Stimulated activated naive CD8-positive, alpha-beta T cell treated with anti-CD3 and anti-CD28 coated beads, Interleukin-15, amount 100 ng/mL, for 72 hours (primary cell): Measurements from ENCODE around the gene YY1.

Experiments
- ATAC-seq: fragments of 150-1000 bp; cut with Tn5 transposase; 2 replicates; pipeline ENCODE4 v1.10.0; 2021; ENCODE audit warnings: mild to moderate bottlenecking, moderate library complexity
- DNase-seq, 2 donors: peaks; one replicate each; pipeline ENCODE4 v3.0.0; 2021 to 2022
- H3K27ac Mint-ChIP-seq, 2 donors: one replicate each; pipeline ENCODE4 v1.8.0; 2022; ENCODE audit warnings: mild to moderate bottlenecking in 2 of 2, mixed read lengths in 2 of 2, moderate library complexity in 2 of 2
- H3K27me3 Mint-ChIP-seq: one replicate; pipeline ENCODE4 v1.8.0; 2022; ENCODE audit warnings: mixed read lengths
- H3K4me1 Mint-ChIP-seq: one replicate; pipeline ENCODE4 v1.8.0; 2022; ENCODE audit warnings: mild to moderate bottlenecking, mixed read lengths
- H3K4me3 Mint-ChIP-seq, 2 donors: one replicate each; pipeline ENCODE4 v1.8.0; 2022; ENCODE audit warnings: mild to moderate bottlenecking in 2 of 2, mixed read lengths in 2 of 2, moderate library complexity in 1 of 2
- H3K9me3 Mint-ChIP-seq, 2 donors: one replicate each; pipeline ENCODE4 v1.8.0; 2022; ENCODE audit warnings: mixed read lengths in 2 of 2

The YY1 gene

DNA sequence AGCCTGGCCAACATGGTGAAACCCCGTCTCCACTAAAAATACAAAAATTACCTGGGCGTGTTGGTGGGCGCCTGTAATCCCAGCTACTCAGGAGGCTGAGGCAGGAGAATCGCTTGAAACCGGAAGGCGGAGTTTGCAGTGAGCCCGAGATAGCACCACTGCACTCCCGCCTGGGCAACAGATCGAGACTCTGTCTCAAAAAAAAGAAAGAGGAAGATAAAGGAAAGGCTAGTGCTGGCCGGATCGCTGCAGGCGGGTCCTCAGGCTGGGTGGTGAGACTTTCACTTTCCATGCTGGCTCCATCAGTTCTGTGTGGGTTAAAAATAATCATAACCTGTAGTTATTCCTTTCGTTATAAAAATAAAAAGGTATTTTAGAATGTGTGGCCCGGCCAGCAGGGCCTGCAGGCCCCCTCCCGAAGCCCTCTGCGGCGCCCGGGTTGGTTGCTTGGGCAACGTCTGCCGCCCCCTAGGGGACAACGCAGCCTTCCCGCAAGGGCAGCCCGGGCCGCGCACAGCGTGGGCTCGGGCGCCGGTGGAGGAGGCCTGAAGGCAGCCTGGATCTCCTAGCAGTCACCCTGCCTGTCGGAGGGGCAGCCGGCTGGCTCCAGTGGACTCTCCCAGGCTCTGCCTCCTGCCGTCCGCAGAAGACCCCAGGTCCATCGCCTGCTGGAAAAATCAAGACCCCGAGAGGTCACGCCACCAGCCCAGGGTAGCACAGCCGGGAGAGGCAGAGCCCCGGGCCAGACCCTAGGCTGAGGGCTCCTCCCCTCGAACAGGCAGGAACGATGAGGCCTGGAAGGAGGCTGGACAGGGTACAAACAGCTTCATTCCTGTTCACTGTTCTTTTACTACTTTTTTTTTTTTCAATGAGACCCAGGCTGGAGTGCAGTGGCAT, 79.2 kb downstream of the YY1 start:
- peaks cover 7% of the 10 kb centered on the region for H3K27me3 Mint-ChIP-seq
- H3K4me3 Mint-ChIP-seq: peak overlapping the region; percentile 64 to 79
- no peaks in the 10 kb centered on the region for H3K9me3 Mint-ChIP-seq
- DNase-seq (peak; percentile 74 to 77), ATAC-seq (peak; percentile 96)
- peak overlapping the region in 1 of 2 donors; percentile 42 for H3K27ac Mint-ChIP-seq
- peaks cover 10% of the 10 kb centered on the region for H3K4me1 Mint-ChIP-seq

DNA sequence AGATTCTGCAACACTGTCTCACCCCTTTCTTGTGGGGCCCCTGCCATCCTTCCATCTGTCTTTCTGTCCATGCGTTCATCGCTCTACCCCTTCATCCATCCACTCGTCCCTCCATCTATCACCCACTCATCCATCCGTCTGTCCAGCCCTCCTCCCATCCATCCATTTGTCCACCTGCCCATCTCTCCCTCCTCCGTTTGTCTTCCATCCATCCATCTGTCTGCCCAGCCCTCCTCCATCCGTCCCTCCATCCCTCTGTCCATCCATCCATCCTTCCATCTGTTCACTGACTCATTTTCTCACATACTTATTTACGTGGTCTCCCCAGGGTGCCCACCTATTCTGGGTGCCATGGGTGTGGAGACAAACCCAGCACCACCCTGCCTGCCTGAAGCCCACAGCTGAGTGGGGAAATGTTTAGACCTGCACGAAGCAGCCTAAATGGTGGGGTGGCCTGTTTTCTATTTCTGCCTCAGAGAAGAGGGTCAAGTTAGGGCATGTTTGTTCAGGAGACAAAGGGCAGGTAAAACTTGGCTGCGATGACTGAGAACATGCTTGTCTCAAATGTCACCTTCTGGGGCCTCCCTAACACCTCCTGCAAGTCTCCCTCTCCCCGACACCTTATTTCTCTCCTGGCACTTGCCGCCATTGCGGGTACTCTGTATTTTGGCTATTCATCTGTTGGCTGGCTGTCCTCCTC, 81.4 kb downstream of the YY1 start:
- H3K9me3 Mint-ChIP-seq: no peaks in the 10 kb centered on the region
- no peak overlapping the region for H3K27ac Mint-ChIP-seq
- peaks cover 10% of the 10 kb centered on the region for H3K4me1 Mint-ChIP-seq
- no peak for DNase-seq
- ATAC-seq: no peak
- no peaks in the 10 kb centered on the region for H3K27me3 Mint-ChIP-seq
- no peak overlapping the region for H3K4me3 Mint-ChIP-seq

DNA sequence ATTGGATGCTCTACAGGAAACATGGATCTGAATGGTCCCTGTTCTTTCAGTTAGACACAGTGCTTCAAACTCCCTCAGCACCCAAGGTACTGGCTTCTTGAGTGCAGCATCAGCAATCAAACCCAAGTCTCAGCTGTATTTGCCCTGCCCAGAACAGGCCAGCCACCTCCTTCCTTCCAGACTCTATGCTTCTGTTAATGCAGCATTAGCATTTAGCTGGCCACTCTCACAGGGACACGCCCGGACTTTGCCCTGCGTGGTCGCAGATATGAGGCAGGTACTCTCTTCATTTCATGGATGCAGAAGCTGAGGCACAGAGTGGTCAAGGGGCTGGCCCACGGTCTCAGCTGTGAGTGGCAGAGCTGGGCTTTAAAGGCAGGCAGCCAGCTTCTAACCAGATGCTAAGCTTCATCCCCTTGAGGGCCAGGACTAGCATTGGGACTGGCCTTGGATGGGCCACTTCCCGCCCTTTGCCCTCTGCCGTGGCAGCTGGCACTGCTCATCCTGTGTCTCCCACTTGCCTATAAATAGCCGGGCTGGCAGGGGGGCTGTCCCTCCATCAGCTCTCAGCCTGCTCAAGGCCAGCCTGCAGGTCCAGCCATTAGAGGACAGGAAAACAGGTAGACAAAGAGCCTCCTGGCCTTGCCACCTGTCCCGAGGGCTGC, 82.7 kb downstream of the YY1 start:
- H3K4me3 Mint-ChIP-seq: no peak overlapping the region
- no peaks in the 10 kb centered on the region for H3K9me3 Mint-ChIP-seq
- peaks cover 10% of the 10 kb centered on the region for H3K4me1 Mint-ChIP-seq
- H3K27ac Mint-ChIP-seq: peak overlapping the region in 1 of 2 donors; percentile 27
- DNase-seq: no peak
- H3K27me3 Mint-ChIP-seq: no peaks in the 10 kb centered on the region
- ATAC-seq: no peak

DNA sequence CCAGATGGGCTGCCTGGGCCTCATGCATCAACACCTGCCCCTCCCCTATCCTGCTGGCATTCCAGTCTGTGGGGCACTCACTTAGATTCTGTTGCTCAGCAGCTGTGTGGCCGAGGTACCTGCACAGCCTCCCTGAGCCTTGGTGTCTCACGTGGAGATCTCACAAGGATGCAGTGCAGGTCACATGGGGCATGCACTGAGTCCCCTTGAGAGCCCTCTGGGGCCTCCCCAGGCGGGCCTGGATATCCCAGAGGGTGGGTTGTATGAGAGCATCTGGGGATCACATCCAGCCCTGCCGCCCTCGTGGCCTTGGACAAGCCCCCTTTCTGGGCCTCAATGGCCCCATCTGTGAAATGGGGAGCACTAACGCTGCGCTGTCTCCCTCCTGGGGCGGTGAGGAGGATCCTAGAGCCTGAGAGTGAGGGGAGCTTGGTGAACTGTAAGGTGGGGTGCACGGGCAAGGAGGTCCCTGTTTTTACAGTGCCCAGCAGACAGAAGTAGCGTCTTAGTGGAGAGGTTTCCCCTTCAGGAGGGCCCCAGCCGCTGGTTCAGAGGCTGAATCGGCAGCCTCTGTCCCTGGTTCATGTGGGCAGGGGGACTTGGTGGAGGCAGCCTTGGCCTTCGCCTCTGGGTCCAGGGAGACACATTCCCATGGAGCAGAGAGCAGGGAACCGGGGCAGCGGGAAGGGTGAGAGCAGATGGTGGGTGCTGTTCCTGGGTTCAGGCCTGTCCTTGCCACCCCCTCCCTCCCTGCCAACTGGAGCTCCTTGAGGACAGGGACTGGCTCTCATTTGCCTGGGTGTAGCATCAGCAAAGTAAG, 83.4 kb downstream of the YY1 start:
- no peaks in the 10 kb centered on the region for H3K27me3 Mint-ChIP-seq
- DNase-seq (no peak), ATAC-seq (no peak)
- no peaks in the 10 kb centered on the region for H3K9me3 Mint-ChIP-seq
- H3K27ac Mint-ChIP-seq: peak overlapping the region in 1 of 2 donors; percentile 36
- H3K4me1 Mint-ChIP-seq: peaks cover 10% of the 10 kb centered on the region
- H3K4me3 Mint-ChIP-seq: no peak overlapping the region

DNA sequence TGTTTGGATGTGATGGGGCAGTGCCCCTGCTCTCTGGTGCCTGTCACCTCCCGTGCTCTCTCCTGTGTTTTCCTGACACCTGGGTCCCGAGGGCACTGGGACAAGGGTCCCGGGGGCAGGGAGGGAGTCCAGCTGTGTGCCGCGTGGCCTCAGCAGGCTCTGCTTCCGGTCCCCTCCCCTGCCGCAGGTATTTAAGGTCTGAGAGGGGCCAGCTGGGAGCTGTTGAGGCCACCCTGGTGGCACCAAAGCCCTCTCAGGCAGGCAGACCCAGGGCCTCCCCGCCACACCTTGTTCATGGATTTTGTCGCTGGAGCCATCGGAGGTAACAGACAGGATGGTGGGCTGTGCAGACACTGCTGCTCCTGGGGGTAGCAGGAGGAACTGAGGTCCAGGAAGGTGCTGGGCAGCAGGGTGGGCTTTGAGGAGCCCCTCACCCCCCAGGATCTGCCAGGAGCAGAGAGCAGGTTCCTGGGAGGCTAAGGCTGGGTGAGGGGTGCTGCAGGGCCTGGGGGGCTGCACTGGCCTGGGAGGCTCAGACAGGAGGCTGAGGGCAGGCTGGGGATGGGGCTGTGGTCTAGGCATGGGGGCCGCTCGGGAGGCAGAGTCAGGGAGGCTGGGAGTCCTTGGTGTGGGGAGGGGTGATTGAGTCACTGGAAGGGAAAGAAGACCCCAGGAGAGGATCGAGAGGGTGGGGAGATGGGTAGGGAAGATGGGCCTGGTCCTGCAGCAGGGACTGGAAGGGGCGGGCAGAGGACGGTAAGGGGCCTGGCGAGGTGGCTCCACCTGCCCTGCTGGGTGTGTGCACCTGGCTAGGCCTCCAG, 84.4 kb downstream of the YY1 start, which contains the start of gene SLC25A47:
SLC25A47 (plus strand) TSS at position 219 of the 821 bp plus-strand sequence; CDS start at position 295, 76 bp downstream.
- Mint-ChIP-seq H3K4me1 (peaks cover 3% of the 10 kb centered on the region), H3K27me3 (no peaks in the 10 kb centered on the region), H3K4me3 (no peak within 1 kb of the TSS), H3K27ac (peak within 1 kb of the TSS in 1 of 2 donors; percentile 36), H3K9me3 (no peaks in the 10 kb centered on the region)
- no peak for DNase-seq
- no peak for ATAC-seq

DNA sequence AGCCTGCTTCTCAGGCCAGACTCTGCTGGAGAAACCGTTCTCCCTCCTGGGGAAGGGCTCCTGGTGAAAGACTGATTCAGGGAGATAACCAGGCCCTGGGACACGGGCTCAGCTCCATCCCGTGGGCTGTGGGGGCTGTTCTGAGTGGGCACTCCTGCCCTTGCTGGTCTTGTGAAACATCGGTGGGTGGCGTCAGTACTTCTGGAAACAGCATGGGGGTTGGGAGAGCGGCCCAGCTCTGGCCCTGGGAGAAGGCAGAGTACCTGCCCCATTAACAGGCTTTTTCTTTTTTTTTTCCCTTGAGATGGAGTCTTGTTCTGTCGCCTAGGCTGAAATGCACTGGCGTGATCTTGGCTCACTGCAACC, 85.0 kb downstream of the YY1 start:
- Mint-ChIP-seq H3K27me3 (no peaks in the 10 kb centered on the region), H3K27ac (no peak overlapping the region), H3K4me3 (no peak overlapping the region), H3K4me1 (no peaks in the 10 kb centered on the region), H3K9me3 (no peaks in the 10 kb centered on the region)
- DNase-seq (no peak), ATAC-seq (no peak)

DNA sequence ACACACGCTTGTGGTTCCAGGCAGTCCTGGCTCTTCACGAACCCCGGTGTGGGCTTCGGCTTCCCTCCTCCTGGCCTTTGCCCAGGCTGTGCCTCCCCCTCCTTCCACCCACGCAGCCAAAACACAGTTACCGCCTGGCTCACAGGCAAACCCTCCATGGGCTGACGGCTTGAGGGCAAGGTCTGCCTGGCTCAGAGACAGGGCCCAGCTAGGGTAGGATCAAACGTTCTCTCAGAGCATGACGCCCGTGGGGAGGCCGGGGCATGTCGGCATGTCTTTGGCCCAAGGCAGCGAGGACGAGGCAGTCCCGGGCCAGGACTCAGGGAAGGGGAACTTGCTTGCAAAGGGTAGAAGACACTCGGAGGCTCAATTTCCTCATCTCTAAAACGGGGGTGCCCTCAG, 86.3 kb downstream of the YY1 start:
- Mint-ChIP-seq H3K27me3 (no peaks in the 10 kb centered on the region), H3K27ac (peak overlapping the region; percentile 23 to 25)

DNA sequence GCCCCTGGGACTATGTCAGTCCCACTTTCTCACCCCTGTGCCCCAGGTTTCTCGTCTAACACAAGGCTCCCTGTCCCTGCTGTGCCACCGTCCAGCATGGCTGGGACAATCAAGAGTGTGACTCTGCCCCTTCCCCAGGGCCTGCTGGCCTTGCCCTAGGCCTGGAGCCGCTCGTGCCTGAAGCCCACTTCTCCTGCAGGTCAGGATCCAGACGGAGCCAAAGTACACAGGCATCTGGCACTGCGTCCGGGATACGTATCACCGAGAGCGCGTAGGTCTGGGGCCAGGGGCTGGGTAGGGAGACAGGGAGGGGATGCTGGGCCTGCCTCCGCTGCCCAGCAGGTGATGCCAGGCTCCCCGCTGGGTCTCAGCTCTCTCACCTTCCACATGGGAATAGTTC, 87.0 kb downstream of the YY1 start:
- Mint-ChIP-seq H3K4me1 (no peaks in the 10 kb centered on the region), H3K27me3 (no peaks in the 10 kb centered on the region), H3K4me3 (no peak overlapping the region), H3K27ac (peak overlapping the region in 1 of 2 donors; percentile 77), H3K9me3 (no peaks in the 10 kb centered on the region)
- DNase-seq (no peak), ATAC-seq (no peak)

More for the DNA sequence above, 86.3 kb downstream of the YY1 start:
- H3K9me3 Mint-ChIP-seq: no peaks in the 10 kb centered on the region
- DNase-seq: no peak
- H3K4me3 Mint-ChIP-seq: no peak overlapping the region
- H3K4me1 Mint-ChIP-seq: no peaks in the 10 kb centered on the region
- ATAC-seq: no peak

DNA sequence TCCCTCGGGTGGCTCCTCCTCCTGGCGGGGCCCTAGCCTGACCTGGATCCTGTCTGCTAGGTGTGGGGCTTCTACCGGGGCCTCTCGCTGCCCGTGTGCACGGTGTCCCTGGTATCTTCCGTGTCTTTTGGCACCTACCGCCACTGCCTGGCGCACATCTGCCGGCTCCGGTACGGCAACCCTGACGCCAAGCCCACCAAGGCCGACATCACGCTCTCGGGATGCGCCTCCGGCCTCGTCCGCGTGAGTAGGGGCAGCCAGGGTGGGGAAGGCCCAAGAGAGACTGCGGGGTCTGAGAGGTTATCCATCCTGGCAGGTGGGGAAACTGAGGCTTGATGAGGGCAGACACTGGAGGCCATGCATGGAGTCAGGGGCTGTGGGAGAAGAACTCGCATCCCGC, 88.2 kb downstream of the YY1 start:
- DNase-seq: no peak
- Mint-ChIP-seq H3K4me3 (no peak overlapping the region), H3K9me3 (no peaks in the 10 kb centered on the region), H3K4me1 (no peaks in the 10 kb centered on the region), H3K27ac (peak overlapping the region in 1 of 2 donors; percentile 27), H3K27me3 (no peaks in the 10 kb centered on the region)
- ATAC-seq: no peak

DNA sequence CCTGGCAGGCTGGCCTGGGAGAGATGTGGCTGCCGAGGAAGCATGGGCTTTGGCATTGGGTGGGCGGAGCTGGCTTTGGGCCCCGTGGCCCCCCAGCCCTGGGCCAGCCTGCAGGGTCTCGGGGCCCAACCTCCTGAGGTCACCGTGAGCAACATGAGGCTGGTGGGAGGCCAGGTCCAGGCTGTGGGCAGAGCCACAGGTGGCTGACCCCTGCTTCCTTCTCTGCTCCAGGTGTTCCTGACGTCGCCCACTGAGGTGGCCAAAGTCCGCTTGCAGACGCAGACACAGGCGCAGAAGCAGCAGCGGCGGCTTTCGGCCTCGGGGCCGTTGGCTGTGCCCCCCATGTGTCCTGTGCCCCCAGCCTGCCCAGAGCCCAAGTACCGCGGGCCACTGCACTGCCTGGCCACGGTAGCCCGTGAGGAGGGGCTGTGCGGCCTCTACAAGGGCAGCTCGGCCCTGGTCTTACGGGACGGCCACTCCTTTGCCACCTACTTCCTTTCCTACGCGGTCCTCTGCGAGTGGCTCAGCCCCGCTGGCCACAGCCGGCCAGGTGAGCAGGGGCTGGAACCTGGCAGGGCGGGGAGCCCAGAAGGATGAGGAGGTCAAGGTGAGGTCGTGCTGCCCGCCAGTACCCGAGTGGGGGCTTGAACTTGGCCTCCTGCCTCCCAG, 89.7 kb downstream of the YY1 start:
- H3K4me3 Mint-ChIP-seq: no peak overlapping the region
- H3K27ac Mint-ChIP-seq: peak overlapping the region; percentile 52 to 90
- H3K4me1 Mint-ChIP-seq: peaks cover 4% of the 10 kb centered on the region
- ATAC-seq (no peak), DNase-seq (no peak)
- no peaks in the 10 kb centered on the region for H3K27me3 Mint-ChIP-seq
- no peaks in the 10 kb centered on the region for H3K9me3 Mint-ChIP-seq

DNA sequence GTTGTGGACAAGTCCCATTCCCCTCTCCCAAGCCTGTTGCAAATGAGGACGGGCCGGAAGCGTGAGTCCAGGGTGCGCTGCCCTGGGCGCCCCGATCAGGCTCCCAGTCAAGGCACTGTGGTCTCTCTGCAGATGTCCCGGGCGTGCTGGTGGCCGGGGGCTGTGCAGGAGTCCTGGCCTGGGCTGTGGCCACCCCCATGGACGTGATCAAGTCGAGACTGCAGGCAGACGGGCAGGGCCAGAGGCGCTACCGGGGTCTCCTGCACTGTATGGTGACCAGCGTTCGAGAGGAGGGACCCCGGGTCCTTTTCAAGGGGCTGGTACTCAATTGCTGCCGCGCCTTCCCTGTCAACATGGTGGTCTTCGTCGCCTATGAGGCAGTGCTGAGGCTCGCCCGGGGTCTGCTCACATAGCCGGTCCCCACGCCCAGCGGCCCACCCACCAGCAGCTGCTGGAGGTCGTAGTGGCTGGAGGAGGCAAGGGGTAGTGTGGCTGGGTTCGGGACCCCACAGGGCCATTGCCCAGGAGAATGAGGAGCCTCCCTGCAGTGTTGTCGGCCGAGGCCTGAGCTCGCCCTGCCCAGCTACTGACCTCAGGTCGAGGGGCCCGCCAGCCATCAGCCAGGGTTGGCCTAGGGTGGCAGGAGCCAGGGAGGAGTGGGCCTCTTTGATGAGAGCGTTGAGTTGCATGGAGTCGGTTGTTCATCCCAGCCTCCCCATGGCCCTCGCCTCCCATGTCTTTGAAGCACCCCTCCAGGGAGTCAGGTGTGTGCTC, 90.5 kb downstream of the YY1 start:
- ATAC-seq (peak; percentile 1), DNase-seq (peak in 1 of 2 donors; percentile 24)

DNA sequence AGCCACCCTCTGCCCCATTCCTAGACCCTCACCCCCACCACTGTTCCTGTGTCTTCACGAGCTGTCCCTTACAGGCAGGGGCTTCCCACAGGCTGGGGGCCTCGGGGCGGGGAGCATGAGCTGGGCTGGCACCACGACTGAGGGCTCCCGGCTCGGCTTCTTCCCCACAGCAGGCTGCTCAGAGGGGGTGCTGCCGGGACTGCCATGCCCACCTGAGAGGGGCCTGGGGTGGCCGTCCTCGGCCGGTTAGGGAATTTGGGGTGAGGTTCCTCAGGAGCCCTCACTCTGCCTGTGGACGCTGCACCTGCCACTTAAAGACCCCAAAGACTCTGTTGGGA, 91.0 kb downstream of the YY1 start:
- peak in 1 of 2 donors; percentile 26 for DNase-seq
- Mint-ChIP-seq H3K4me1 (peaks cover 6% of the 10 kb centered on the region), H3K27me3 (no peaks in the 10 kb centered on the region), H3K4me3 (no peak overlapping the region), H3K27ac (peak overlapping the region in 1 of 2 donors; percentile 96), H3K9me3 (no peaks in the 10 kb centered on the region)
- peak; percentile 0 for ATAC-seq

More for the DNA sequence above, 90.5 kb downstream of the YY1 start:
- peaks cover 6% of the 10 kb centered on the region for H3K4me1 Mint-ChIP-seq
- H3K4me3 Mint-ChIP-seq: no peak overlapping the region
- no peaks in the 10 kb centered on the region for H3K27me3 Mint-ChIP-seq
- no peaks in the 10 kb centered on the region for H3K9me3 Mint-ChIP-seq
- peak overlapping the region in 1 of 2 donors; percentile 96 for H3K27ac Mint-ChIP-seq

DNA sequence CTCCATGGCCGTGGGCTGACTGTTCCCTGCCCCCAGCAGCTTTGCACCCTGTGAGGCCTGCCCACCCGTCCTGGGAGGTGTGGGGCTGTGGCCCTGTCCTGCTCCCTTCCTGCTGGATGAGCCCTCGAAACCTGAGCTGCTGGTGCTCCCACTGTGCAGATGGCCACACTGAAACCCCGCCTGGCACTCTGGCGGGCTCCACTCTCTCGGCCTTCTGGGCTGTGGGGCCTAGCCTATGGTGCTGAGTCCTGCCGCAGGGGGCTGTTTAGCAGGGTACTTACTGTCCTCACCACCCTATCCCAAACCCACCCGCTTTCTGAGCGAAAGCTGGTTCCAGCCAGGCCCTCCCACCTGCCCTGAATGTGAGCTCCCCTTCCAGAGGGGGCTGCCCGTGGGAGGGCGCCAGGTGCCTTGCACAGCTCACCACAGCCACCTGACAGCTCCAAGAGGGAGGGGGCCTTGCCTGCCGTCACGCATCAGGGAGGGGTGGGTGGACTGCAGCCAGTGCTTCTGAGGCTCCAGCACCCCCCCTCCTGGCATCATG, 91.5 kb downstream of the YY1 start:
- Mint-ChIP-seq H3K27ac (peak overlapping the region in 1 of 2 donors; percentile 89), H3K4me3 (no peak overlapping the region), H3K4me1 (peaks cover 6% of the 10 kb centered on the region), H3K9me3 (no peaks in the 10 kb centered on the region), H3K27me3 (no peaks in the 10 kb centered on the region)
- DNase-seq: peak; percentile 24
- ATAC-seq: peak; percentile 15
